ENCODE data around the gene RNF41. TPM values are rescaled to one million over a fixed set of nuclear protein-coding genes. Genes with fewer than 3 reads are reported as not detected.

The RNF41 gene
- total and polyA plus RNA-seq, 2 of the 13 experiments (the other 11 are each of a cell fraction or from before 2014, with no cell fraction given): 27.1 to 39.4 TPM

DNA sequence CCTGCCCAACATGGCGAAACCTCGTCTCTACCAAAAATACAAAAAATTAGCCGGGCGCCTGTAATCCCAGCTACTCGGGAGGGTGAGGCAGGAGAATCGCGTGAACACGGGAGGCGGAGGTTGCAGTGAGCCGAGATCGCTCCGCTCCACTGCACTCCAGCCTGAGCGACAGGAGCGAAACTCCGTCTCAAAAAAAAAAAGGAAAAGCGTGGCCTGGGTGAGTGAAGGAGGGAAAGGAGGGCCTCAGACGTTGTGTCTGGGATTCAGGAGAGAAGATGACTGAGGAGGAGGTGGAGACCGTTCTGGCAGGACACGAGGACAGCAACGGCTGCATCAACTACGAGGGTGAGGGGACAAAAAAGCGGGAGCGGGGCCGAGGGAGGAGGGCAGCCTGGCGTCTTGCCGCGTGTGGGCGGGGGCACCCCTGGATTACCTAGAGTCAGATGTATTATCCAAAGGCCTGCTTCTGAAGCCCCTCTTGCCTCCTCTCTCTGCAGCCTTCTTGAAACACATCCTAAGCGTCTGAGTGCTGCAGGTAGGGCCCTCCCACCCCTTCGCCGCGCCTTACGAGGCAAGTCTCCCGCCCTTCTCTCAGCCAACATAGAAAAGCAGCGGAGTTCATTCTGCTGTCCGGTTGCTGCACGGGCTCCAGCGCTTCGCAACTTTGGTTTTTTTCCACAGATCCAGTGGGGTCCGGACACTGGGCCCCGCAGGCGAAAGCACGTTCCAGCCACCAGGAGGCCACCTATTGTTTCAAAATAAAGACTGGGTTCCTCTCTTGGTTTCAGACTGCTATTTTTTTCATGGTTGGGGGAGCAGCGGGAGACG, 64.3 kb downstream of the RNF41 start (continued):
- TF ChIP-seq KDM5B (CRISPR knock-in tag; IDR thresholded peaks at IDR 0.05; ENCODE audit: borderline replicate concordance) (peak; percentile 23; the same call in 1 of the 2 replicates), RAD21 (CRISPR knock-in tag; IDR thresholded peaks at IDR 0.05) (peak; percentile 30; the same call in 1 of the 2 replicates), IRF2 (CRISPR knock-in tag; IDR thresholded peaks at IDR 0.05) (peak; percentile 9; the same call in 1 of the 2 replicates), FOXA3 (CRISPR knock-in tag; IDR thresholded peaks at IDR 0.05) (0 out of 2 replicates have a peak, but pooled peaks have one; percentile 11), CCAR2 (optimal IDR thresholded peaks at IDR 0.05; ENCODE audit: low read depth, low read length) (peak; percentile 48), ZSCAN29 (CRISPR knock-in tag; conservative IDR thresholded peaks at IDR 0.05) (0 out of 2 replicates have a peak, but pooled peaks have one; percentile 30), CEBPB (IDR thresholded peaks at IDR 0.05; ENCODE audit: borderline replicate concordance, low read depth, low read length) (peak; percentile 21; the same call in 1 of the 2 replicates), ZNF552 (CRISPR knock-in tag; IDR thresholded peaks at IDR 0.05; ENCODE audit: borderline replicate concordance) (0 out of 2 replicates have a peak, but pooled peaks have one; percentile 75), TBX2 (CRISPR knock-in tag; IDR thresholded peaks at IDR 0.05; ENCODE audit: borderline replicate concordance) (0 out of 2 replicates have a peak, but pooled peaks have one; percentile 2), ZNF160 (CRISPR knock-in tag; IDR thresholded peaks at IDR 0.05) (peak; percentile 43; the same call in 1 of the 2 replicates), MEF2D (CRISPR knock-in tag; IDR thresholded peaks at IDR 0.05) (peak; percentile 14; the same call in 1 of the 2 replicates), ZNF382 (CRISPR knock-in tag; IDR thresholded peaks at IDR 0.05; ENCODE audit: borderline replicate concordance) (no peak), THAP11 (CRISPR knock-in tag; IDR thresholded peaks at IDR 0.05) (peak; percentile 59), ZNF746 (CRISPR knock-in tag; IDR thresholded peaks at IDR 0.05) (peak; percentile 78; the same call in 1 of the 2 replicates), MZF1 (CRISPR knock-in tag; IDR thresholded peaks at IDR 0.05; ENCODE audit: borderline replicate concordance) (no peak), SALL1 (CRISPR knock-in tag; IDR thresholded peaks at IDR 0.05) (peak; percentile 13; the same call in 1 of the 2 replicates), TEAD2 (CRISPR knock-in tag; IDR thresholded peaks at IDR 0.05) (no peak), ZNF563 (CRISPR knock-in tag; IDR thresholded peaks at IDR 0.05) (peak; percentile 41; the same call in 1 of the 2 replicates)
- TF ChIP-seq, protein P1, sequence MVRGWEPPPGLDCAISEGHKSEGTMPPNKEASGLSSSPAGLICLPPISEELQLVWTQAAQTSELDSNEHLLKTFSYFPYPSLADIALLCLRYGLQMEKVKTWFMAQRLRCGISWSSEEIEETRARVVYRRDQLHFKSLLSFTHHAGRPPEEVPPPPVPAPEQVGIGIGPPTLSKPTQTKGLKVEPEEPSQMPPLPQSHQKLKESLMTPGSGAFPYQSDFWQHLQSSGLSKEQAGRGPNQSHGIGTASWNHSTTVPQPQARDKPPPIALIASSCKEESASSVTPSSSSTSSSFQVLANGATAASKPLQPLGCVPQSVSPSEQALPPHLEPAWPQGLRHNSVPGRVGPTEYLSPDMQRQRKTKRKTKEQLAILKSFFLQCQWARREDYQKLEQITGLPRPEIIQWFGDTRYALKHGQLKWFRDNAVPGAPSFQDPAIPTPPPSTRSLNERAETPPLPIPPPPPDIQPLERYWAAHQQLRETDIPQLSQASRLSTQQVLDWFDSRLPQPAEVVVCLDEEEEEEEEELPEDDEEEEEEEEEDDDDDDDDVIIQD (CRISPR knock-in tag; IDR thresholded peaks at IDR 0.05; ENCODE audit: low read depth): no peak
- TF ChIP-seq, protein P2, sequence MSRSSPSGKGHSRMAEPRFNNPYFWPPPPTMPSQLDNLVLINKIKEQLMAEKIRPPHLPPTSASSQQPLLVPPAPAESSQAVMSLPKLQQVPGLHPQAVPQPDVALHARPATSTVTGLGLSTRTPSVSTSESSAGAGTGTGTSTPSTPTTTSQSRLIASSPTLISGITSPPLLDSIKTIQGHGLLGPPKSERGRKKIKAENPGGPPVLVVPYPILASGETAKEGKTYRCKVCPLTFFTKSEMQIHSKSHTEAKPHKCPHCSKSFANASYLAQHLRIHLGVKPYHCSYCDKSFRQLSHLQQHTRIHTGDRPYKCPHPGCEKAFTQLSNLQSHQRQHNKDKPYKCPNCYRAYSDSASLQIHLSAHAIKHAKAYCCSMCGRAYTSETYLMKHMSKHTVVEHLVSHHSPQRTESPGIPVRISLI (CRISPR knock-in tag; IDR thresholded peaks at IDR 0.05; ENCODE audit: borderline replicate concordance): peak; percentile 88
- TF ChIP-seq, protein P3, sequence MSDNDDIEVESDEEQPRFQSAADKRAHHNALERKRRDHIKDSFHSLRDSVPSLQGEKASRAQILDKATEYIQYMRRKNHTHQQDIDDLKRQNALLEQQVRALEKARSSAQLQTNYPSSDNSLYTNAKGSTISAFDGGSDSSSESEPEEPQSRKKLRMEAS (IDR thresholded peaks at IDR 0.05): peak; percentile 56; the same call in 1 of the 2 replicates
- TF ChIP-seq, protein P4, sequence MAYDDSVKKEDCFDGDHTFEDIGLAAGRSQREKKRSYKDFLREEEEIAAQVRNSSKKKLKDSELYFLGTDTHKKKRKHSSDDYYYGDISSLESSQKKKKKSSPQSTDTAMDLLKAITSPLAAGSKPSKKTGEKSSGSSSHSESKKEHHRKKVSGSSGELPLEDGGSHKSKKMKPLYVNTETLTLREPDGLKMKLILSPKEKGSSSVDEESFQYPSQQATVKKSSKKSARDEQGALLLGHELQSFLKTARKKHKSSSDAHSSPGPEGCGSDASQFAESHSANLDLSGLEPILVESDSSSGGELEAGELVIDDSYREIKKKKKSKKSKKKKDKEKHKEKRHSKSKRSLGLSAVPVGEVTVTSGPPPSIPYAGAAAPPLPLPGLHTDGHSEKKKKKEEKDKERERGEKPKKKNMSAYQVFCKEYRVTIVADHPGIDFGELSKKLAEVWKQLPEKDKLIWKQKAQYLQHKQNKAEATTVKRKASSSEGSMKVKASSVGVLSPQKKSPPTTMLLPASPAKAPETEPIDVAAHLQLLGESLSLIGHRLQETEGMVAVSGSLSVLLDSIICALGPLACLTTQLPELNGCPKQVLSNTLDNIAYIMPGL (CRISPR knock-in tag; IDR thresholded peaks at IDR 0.05; ENCODE audit: borderline replicate concordance in 1 of 2, low read depth in 1 of 2): peak; percentile 5 to 65; a peak in 3 of 4 replicates
- TF ChIP-seq, protein P5, sequence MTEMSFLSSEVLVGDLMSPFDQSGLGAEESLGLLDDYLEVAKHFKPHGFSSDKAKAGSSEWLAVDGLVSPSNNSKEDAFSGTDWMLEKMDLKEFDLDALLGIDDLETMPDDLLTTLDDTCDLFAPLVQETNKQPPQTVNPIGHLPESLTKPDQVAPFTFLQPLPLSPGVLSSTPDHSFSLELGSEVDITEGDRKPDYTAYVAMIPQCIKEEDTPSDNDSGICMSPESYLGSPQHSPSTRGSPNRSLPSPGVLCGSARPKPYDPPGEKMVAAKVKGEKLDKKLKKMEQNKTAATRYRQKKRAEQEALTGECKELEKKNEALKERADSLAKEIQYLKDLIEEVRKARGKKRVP (CRISPR knock-in tag; IDR thresholded peaks at IDR 0.05): 0 out of 4 replicates have a peak, but pooled peaks of 1 of the 2 experiments have one; percentile 1

All from HepG2 (cell line).